Stimulated activated CD8-positive, alpha-beta memory T cell treated with anti-CD3 and anti-CD28 coated beads, Interleukin-4, amount 100 ng/mL, for 24 hours (primary cell): ENCODE measurements around the gene C2orf76.
"Not testable (repeated sequence)": the region's sequence is repeated elsewhere in the genome, so short reads cannot be mapped to it uniquely, and the experiment has no call there.

Source experiments
- DNase-seq: peaks from one replicate; pipeline ENCODE4 v3.0.0-alpha.2; 2020; ENCODE audit warnings: low read depth

Gene C2orf76

GRCh38 chr2:119377294-119377992 is 10.8 kb upstream of the C2orf76 start:
- DNase-seq = no peak

DNA sequence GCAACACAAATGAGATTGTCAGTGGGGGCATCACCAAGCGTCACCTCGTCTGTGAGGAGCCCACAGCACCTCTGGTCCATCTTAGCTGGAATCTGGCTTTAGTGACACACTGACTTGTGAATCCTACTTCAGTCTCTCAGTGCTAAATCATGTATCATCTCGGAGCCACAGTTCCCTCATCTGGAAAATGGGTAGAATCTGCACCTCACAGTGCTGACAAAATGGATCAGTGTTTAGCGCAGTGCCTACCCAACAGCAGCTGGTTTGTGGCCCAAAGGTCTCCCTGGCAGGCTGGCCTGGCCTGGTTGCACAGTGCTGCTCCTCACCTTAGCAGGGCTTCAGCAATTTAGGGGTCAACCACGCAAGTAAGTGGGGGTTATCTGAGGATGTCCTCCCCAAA is 10.2 kb upstream of the C2orf76 start:
- no peak for DNase-seq

DNA sequence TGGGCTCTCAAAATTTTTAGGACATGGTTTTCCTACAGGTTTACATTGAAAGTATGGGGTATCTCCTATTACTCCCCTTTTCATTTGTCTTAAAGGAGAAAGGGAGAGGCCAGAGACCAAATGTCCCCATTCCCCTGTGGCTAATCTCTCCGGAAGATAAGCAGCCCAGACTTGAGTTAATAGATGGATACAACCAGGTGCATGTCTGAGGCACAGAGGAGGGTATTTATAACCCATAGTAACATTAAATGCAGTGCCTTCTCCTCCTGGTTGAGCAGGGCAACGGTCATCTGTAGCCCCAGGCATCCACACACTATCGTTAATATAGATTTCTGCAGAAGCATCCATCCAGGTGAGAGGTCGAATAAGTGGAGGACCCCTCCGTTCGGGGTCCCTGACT is 9.8 kb upstream of the C2orf76 start:
- not testable (repeated sequence) for DNase-seq

DNA sequence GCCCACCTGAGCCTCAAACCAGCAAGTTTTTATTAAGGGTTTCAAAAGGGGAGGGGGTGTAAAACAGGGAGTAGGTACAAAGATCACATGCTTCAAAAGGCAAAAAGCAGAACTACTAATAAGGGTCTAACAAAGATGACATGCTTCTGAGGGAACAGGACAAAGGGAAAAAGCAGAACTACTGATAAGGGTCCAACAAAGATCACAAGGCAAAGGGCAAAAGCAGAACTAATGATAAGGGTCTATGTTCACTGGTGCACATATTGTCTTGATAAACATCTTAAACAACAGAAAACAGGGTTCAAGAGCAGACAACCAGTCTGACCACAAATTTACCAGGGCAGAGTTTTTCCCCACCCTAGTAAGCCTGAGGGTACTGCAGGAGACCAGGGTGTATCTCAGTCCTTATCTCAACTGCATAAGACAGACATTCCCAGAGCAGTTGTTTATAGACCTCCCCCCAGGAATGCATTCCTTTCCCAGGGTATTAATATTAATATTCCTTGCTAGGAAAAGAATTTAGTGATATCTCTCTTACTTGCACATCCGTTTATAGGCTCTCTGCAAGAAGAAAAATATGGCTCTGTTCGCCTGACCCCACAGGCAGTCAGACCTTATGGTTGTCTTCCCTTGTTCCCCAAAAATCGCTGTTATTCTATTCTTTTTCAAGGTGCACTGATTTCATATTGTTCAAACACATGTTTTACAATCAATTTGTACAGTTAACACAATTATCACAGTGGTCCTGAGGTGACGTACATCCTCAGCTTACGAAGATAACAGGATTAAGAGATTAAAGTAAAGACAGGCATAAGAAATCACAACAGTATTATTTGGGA is 7.5 kb upstream of the C2orf76 start:
- not testable (repeated sequence) for DNase-seq

DNA sequence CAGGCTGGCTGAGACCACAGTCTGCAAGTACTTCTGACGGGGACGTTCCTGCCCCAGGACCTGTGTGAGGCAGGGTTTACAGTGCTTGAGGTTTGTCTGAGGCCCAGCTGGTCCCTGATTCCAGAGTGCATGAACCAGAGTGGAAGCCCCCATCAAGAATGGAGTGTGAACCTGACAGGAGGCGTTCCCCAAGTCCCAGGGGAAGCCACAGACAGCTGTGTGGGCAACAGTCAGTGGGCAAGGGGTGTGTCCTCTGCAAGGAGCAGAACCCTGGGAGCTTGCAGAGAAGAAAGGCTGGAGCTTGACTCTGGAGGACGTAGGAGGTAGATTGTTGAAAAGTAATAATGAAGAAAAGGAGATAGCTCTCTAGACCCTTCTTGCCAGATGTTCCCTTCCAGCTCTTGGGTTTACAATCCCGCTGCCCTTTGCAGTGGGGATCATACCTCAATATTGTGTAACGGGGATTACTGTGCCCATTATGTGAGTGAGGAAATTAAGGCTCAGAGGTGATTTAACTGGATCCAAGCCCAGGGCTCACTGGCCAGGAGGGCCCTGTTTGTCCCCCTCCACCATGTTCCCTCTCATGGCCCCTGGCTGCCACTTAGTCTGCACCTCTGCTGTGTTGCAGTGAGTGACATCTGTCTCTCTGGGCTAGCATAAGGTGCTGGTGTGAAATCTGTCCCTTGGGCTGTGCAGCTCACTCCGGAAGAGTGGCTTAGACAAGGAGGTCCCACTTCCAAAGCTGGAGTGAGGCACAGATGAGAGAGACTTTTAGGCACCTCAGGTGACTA is 6.3 kb upstream of the C2orf76 start:
- no peak for DNase-seq

DNA sequence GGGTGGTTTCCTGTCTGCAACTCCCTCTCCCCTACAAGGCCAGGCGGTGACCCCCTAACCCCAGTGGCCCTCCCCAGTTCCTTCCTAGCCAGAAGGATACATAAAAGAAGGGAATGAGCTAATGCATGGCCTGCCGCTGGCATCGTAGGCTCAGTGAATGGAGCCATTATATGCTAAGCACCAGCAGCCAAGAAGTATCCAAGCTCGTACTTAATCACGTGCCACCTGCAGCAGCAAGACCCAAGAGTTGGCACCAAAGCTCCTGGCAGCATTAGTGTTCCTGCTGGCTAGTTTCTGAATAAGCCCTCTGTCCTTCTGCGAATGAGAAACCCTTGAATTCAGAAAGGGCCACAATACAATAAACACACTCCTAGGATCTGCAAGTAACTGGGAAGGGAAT is 4.5 kb upstream of the C2orf76 start:
- DNase-seq = no peak

GRCh38 chr2:119369845-119370244 is 3.2 kb upstream of the C2orf76 start:
- no peak for DNase-seq

DNA sequence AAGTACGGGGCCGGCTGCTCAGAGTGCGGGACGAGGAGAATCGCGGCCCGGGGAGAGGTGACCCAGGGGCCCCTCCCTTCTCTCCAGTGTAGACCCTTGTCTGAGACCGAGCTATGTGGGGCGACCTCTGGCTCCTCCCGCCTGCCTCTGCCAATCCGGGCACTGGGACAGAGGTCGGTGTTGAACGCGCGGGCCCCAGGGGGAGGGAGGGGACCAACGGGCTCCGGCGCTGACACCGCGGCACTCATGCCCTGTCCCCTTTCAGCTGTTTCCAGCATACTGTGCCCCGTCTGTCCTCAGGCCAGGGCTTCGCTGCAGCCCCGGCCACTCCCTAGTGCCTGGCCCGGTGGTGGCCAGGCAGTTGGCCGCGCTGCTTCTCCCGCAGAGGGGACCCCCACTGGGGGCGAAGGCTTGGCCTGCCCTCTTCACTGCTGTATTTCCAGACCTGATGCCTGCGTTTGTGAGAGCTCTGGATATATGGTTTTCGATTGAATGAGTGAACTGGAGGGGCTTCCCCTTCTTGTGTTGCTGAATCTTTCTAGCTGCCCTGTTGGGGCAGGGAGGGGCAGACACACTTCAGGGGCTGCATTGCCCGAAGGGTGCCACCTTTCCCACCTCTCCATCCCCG is 952 bp upstream of the C2orf76 start:
- DNase-seq = peak; percentile 38

GRCh38 chr2:119366161-119366648 is 429 bp downstream of the C2orf76 start:
- DNase-seq = no peak

DNA sequence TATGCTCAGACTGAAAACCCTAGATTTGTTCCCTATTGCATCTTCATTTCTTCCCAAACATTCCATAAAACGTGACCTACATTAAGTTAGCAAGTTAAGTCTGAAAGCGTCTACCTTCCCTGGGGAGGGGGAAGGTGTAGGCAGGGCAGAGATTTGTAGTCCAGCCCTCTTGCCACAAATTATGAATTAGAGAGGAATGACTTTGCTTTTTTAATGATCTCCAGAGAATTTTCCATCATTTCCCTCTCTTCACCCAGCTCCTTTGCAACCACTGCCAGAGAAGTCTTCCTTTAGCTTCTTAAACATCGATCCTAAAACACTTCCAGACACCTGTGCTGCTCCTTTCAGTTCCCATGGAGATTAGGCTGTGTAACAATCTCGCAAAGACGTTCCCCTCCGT is 1.2 kb downstream of the C2orf76 start:
- no peak for DNase-seq

GRCh38 chr2:119364798-119365197 is 1.8 kb downstream of the C2orf76 start:
- no peak for DNase-seq

- DNase-seq = no peak
These were observed 6.1 kb downstream of the C2orf76 start for GRCh38 chr2:119360423-119360966.

GRCh38 chr2:119359774-119360173 is 6.9 kb downstream of the C2orf76 start:
- DNase-seq = no peak

- no peak for DNase-seq
These were observed 11.8 kb downstream of the C2orf76 start for GRCh38 chr2:119354860-119355259.

DNA sequence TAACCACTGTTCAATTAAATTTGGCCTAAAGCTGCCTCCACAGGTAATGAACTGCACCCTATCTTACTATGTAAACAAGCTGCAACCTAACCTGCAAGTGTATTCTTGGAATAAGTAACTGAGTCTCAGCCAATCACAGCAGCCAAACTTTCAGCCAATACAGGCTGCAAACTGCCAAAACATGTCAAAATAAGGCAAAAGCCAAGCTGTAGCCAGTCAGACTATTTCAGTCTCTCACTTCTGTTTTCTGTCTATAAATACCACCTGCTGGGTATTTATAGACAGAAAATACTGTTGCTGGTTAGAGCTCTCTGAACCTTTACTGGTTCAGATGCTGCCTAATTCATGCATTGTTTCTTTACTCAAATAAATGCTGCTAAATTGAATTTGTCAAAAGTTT is 14.3 kb downstream of the C2orf76 start:
- DNase-seq = no peak

DNA sequence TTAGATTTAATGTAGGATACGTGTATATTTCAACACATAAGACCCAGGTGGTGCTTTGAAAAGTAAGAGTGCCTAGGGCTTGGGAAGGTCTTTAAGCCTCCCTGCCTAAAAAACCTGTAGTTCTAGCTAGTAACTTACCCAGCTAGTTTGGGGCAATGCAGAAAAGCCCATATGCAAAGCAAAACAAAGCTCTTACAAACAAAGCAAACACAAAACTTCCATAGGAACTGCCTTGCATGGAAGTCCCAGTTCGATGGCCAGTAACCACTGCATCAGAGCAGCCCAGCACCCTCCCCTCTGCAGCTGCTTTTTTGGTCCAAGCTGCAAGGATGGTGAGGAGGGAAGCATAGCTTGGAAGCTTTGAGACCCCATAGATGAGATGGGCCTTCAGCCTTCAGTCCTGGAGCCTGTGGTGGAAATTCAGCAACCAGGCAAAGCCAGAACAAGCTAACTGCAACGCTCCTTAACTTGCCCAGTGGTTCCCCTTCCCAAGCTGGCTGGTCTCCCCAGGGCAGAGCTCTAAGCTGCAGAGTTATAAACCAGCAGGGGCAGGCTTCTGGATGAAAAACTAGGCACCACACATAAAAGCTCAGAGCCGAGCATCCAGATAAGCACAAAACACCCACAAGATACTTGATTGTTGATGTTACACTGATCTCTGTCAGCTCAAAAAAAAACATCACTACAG is 16.2 kb downstream of the C2orf76 start:
- no peak for DNase-seq

DNA sequence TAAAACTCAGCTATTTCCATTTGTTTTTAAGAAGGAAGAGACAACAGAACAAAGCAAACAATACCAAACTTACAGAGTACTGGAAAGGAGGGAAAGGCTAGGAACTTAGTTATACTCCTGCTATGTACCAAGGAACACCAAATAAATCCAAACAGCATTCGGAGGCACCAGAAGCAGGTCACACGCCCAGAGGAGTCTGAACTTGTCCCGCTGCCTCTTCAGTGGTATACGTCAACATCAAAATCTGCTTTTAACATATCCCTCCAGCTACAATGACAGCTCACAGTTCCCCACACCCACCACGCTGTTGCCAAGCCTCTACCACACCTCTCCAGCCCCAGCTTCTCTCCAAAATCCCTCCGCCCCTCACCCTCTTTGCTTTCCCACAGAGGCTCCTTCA is 17.3 kb downstream of the C2orf76 start:
- no peak for DNase-seq

GRCh38 chr2:119341684-119342083 is 24.9 kb downstream of the C2orf76 start:
- DNase-seq = no peak

GRCh38 chr2:119339562-119339923 is 27.1 kb downstream of the C2orf76 start:
- no peak for DNase-seq

DNA sequence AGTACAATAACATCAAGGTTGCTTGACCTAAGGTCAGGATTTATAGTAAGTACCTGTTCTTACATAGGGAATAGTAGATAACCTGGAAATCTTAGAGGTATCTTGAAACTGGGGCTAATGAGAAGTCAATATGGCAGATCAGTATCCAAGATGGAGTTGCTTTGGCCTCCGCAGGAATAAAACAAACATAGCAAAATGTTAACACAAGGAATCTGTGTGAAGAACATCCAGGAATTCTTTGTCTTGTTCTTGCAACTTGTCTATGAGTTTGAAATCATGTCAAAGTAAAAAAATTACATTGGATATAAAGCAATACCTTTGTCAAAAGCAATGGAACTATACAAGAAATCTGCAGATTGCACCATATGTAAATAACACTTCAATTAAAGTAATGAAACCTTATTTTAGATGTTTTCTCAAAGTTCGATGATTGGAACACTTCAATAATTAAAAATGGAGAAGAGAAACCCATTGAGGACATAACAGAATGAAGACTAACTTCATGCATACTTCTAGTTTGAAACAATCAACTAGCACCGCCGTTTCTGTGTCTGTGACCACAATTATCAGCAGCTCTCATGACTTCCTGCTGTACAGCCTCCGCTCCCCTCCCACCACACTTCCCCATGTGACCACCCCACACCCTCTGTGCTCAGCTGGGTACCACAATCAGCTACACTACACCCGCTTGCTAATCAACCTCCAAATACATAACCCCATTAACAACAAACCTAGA is 27.6 kb downstream of the C2orf76 start:
- DNase-seq = peak; percentile 18

DNA sequence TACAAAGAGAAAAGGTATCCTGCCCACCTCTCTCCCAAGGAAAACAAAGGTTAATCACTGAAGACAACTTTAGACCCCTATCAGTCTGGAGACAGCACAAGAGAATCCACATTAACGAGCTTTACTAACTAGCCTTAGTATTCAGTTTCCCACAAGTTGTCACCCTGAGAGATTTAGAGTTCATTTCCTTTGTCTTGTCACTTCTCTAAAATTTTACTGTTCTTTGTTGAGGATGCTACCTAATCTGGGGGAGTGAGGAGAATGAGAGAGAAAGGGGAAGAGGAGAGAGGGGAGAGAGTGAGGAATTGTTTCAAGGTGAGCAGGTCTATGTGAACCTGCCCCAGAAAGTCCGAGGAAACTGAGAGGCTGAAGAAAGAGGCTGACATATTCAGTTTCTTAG is 28.4 kb downstream of the C2orf76 start:
- DNase-seq = no peak
